ENCODE results near the gene TTC34. TPM values are rescaled to one million over a fixed set of nuclear protein-coding genes. Genes with fewer than 3 reads are reported as not detected.

The TTC34 gene
- total RNA-seq, 1 experiment from 2014 or later, result 1.3 TPM

- Histone ChIP-seq H3K9ac (ENCODE audit: low read length) (peak overlapping the region; percentile 27; the same call in 1 of the 2 replicates), H3K4me2 (ENCODE audit: low read length) (peak overlapping the region; percentile 84), H3K4me3 (replicated peaks in 1 of 2; ENCODE audit: low read depth in 1 of 2, low read length in 2 of 2) (peak overlapping the region; percentile 36 to 56), H3K27ac (ENCODE audit: low read depth, low read length) (no peak overlapping the region; the same call in 1 of the 2 replicates), H3K27me3 (ENCODE audit: insufficient read depth, low read length) (no peaks in the 10 kb centered on the region; the same call in 1 of the 2 replicates), H3K4me1 (ENCODE audit: control insufficient read depth in 1 of 2, insufficient read depth in 2 of 2, low read length in 2 of 2) (peaks cover 11 to 16% of the 10 kb centered on the region in 2 experiments), H3K9me2 (ENCODE audit: insufficient read depth) (no peaks in the 10 kb centered on the region), H2AFZ (ENCODE audit: low read depth, low read length, poor library complexity, severe bottlenecking) (peak overlapping the region; percentile 67), H3K36me3 (ENCODE audit: control insufficient read depth in 1 of 2, insufficient read depth in 2 of 2, low read length in 2 of 2) (no peaks in the 10 kb centered on the region), H3K79me2 (ENCODE audit: insufficient read depth, low read length) (no peaks in the 10 kb centered on the region), H4K20me1 (ENCODE audit: insufficient read depth) (no peaks in the 10 kb centered on the region), H3K9me3 (ENCODE audit: control insufficient read depth in 1 of 2, insufficient read depth in 1 of 2, low read depth in 1 of 2, low read length in 2 of 2) (peaks cover 0 to 8% of the 10 kb centered on the region in 2 experiments; a peak in 2 of 4 replicates)
- ChIA-PET CTCF (no interaction called here), RAD21 (ENCODE audit: low non-redundant PET in 1 of 2, low total read pairs in 2 of 2, uncharacterized antibody in 2 of 2, unreplicated experiment in 2 of 2) (no interaction called here), POLR2A (no interaction called here)
- ATAC-seq, result peak; percentile 95
- BruUV-seq (replicated peaks), result no TSS peak
- DNase-seq (ENCODE audit: low read depth, low spot score), result peak; percentile 62
- intact Hi-C loops (cut with micrococcal nuclease), result no loop called here
- TF ChIP-seq CTCF (IDR thresholded peaks at IDR 0.05 in 2 of 3, conservative IDR thresholded peaks at IDR 0.05 in 1 of 3; ENCODE audit: borderline replicate concordance in 1 of 3, insufficient read depth in 1 of 3, low read depth in 2 of 3, low read length in 2 of 3), result no peak
- TF ChIP-seq SP1 (IDR thresholded peaks at IDR 0.05; ENCODE audit: low read depth), result peak; percentile 47; the same call in 1 of the 2 replicates
These were observed 190.4 kb downstream of the TTC34 start for GRCh38 chr1:2611031-2611501.

- BruUV-seq (replicated peaks), result no TSS peak
- POLR2A ChIA-PET, result no interaction called here
- no peaks in the 10 kb centered on the region for H3K79me2 ChIP-seq (ENCODE audit: insufficient read depth, low read length)
- intact Hi-C loops (cut with micrococcal nuclease), result loop anchor here (1.0 kb wide), 1 partner anchor 24 kb away; the partner anchor contains the start of gene PRXL2B
- no peak overlapping the region for H3K27ac ChIP-seq (ENCODE audit: low read depth, low read length)
- no peaks in the 10 kb centered on the region for H4K20me1 ChIP-seq (ENCODE audit: insufficient read depth)
- no peaks in the 10 kb centered on the region; the same call in 1 of the 2 replicates for H3K27me3 ChIP-seq (ENCODE audit: insufficient read depth, low read length)
- H3K36me3 ChIP-seq (ENCODE audit: control insufficient read depth in 1 of 2, insufficient read depth in 2 of 2, low read length in 2 of 2), result no peaks in the 10 kb centered on the region
- peak overlapping the region; percentile 36 to 56 for H3K4me3 ChIP-seq (replicated peaks in 1 of 2; ENCODE audit: low read depth in 1 of 2, low read length in 2 of 2)
- H3K9me2 ChIP-seq (ENCODE audit: insufficient read depth), result no peaks in the 10 kb centered on the region
- H3K9me3 ChIP-seq (ENCODE audit: control insufficient read depth in 1 of 2, insufficient read depth in 1 of 2, low read depth in 1 of 2, low read length in 2 of 2), result peaks cover 0 to 8% of the 10 kb centered on the region in 2 experiments; a peak in 1 of 4 replicates
- CTCF ChIA-PET, result no interaction called here
- no peak overlapping the region; the same call in 1 of the 2 replicates for H3K9ac ChIP-seq (ENCODE audit: low read length)
- ATAC-seq (no peak), DNase-seq (ENCODE audit: low read depth, low spot score) (no peak)
- H3K4me2 ChIP-seq (ENCODE audit: low read length), result peak overlapping the region; percentile 84
- peak overlapping the region; percentile 67 for H2AFZ ChIP-seq (ENCODE audit: low read depth, low read length, poor library complexity, severe bottlenecking)
- H3K4me1 ChIP-seq (ENCODE audit: control insufficient read depth in 1 of 2, insufficient read depth in 2 of 2, low read length in 2 of 2), result peaks cover 11 to 16% of the 10 kb centered on the region in 2 experiments
- RAD21 ChIA-PET (ENCODE audit: low non-redundant PET in 1 of 2, low total read pairs in 2 of 2, uncharacterized antibody in 2 of 2, unreplicated experiment in 2 of 2), result interaction anchor here in 1 of 2 experiments (0.6 kb wide), 1 partner anchor 24 kb away, joined by 9 read pairs; no protein-coding TSS in a partner anchor
- TF ChIP-seq ZFX (IDR thresholded peaks at IDR 0.05), result no peak
- TF ChIP-seq SIN3A (IDR thresholded peaks at IDR 0.05; ENCODE audit: low read depth), result no peak
- no peak for TF ChIP-seq ELF1 (IDR thresholded peaks at IDR 0.05; ENCODE audit: borderline replicate concordance, low read depth)
- no peak for TF ChIP-seq ZBTB33 (IDR thresholded peaks at IDR 0.05; ENCODE audit: extremely low read depth, insufficient replicate concordance, low read length)
- TF ChIP-seq POLR2AphosphoS5 (IDR thresholded peaks at IDR 0.05; ENCODE audit: low read depth, low read length), result no peak
- TF ChIP-seq POLR2A (IDR thresholded peaks at IDR 0.05; ENCODE audit: borderline replicate concordance, extremely low read depth, insufficient read depth, insufficient read length), result no peak
- TF ChIP-seq CTCF (IDR thresholded peaks at IDR 0.05 in 2 of 3, conservative IDR thresholded peaks at IDR 0.05 in 1 of 3; ENCODE audit: borderline replicate concordance in 1 of 3, insufficient read depth in 1 of 3, low read depth in 2 of 3, low read length in 2 of 3), result no peak
- no peak for TF ChIP-seq ATF3 (IDR thresholded peaks at IDR 0.05)
These were observed 191.2 kb downstream of the TTC34 start for GRCh38 chr1:2610036-2610959.
